SJSA1 (cell line): ENCODE results near the gene POMP. TPM values are rescaled to one million over a fixed set of nuclear protein-coding genes. Genes with fewer than 3 reads are reported as not detected.
A peak's percentile ranks its signal among the peaks of the same experiment; 100 is the strongest.

Source experiments
- DNase-seq, 2 experiments: peaks; one replicate each; pipeline ENCODE4 v3.0.0-alpha.2; 2015 to 2020; ENCODE audit warnings: low spot score in 2 of 2, low read depth in 1 of 2
- H3K27ac ChIP-seq: fragments of 250-450 bp; sonication (Bioruptor Pico); 2 replicates; pipeline ENCODE4 v1.5.1; 2020; ENCODE audit warnings: mild to moderate bottlenecking, moderate library complexity
- H3K27me3 ChIP-seq: fragments of 250-450 bp; sonication (Bioruptor Pico); replicated peaks from 2 replicates; pipeline ENCODE4 v1.5.1; 2020; ENCODE audit warnings: mild to moderate bottlenecking, moderate library complexity
- H3K36me3 ChIP-seq: fragments of 250-450 bp; sonication (Bioruptor Pico); 2 replicates; pipeline ENCODE4 v1.5.1; 2020; ENCODE audit warnings: mild to moderate bottlenecking
- H3K4me1 ChIP-seq: fragments of 250-450 bp; sonication (Bioruptor Pico); replicated peaks from 2 replicates; pipeline ENCODE4 v1.6.1; 2021; ENCODE audit warnings: mild to moderate bottlenecking
- H3K4me3 ChIP-seq: fragments of 250-450 bp; sonication (Bioruptor Pico); 2 replicates; pipeline ENCODE4 v1.5.1; 2020; ENCODE audit warnings: mild to moderate bottlenecking
- H3K9me3 ChIP-seq: fragments of 250-450 bp; sonication (Bioruptor Pico); replicated peaks from 2 replicates; pipeline ENCODE4 v1.5.1; 2020; ENCODE audit warnings: mild to moderate bottlenecking
- total RNA-seq: library from RNA; depleted of rRNA; stranded (reverse); fragments of >200 nt; shearing (Covaris generic); gene quantifications from 2 replicates; pipeline ENCODE4 v1.2.3, GENCODE V29; 2014; rRNA removed

Gene POMP
- total RNA-seq: 149 and 169 TPM in 2 replicates

DNA sequence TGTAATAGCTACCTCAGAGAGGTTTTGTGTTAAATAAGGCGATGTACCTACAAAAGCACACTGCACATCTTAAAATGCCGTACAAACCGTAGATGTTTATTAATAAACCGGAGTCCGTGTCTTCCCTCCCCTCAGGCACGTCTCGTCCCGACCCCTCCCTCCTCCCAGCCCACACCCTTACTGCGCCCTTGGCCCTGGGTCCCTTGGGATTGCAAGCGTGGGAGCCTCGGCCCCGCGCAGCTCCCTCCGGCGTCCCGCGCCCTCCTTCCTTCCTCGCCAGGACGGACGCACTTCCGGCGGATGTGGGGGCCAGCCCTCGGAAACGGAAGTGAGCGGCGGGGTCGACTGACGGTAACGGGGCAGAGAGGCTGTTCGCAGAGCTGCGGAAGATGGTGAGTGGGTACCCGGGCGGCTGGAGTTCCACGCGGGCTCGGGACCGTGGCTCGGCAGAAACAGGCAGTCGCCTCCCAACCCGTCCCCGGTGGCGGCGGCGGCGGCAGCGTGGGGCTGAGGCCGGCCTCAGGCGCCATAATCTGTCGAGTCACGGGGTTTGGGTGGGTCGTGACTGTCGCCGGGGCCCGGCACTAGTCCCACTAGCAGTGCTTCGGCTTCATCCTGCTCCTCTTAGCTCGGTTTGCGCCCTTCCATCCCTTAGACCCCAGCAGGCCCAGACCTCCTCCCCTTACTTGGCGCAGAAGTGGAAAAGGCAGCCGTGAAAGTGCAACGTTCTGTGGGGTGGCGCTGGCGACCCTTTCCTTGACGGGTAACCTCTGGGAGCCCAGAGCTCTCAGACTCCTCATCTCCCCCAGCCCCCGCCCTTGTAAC is at the start of gene POMP:
Gene POMP (plus strand): TSS at position 335 of the 825 bp plus-strand sequence. CDS start 55 bp downstream, at position 390.
- peak; percentile 88 to 91 for DNase-seq
- peak within 1 kb of the TSS; percentile 96 for H3K27ac ChIP-seq
- H3K36me3 ChIP-seq: peaks cover 50% of the 10 kb centered on the region
- H3K4me1 ChIP-seq: peaks cover 21% of the 10 kb centered on the region
- peak within 1 kb of the TSS; percentile 91 for H3K4me3 ChIP-seq
- no peaks in the 10 kb centered on the region for H3K9me3 ChIP-seq
- H3K27me3 ChIP-seq: no peaks in the 10 kb centered on the region

- H3K4me1 ChIP-seq: peaks cover 61% of the 10 kb centered on the region
- H3K36me3 ChIP-seq: no peaks in the 10 kb centered on the region
- H3K4me3 ChIP-seq: no peak overlapping the region
- peak overlapping the region; percentile 91 for H3K27ac ChIP-seq
- no peaks in the 10 kb centered on the region for H3K9me3 ChIP-seq
- H3K27me3 ChIP-seq: no peaks in the 10 kb centered on the region
- DNase-seq: no peak
These were observed 49.5 kb upstream of the POMP start for GRCh38 chr13:28609381-28609780.

GRCh38 chr13:28609926-28610325 is 49.0 kb upstream of the POMP start:
- no peaks in the 10 kb centered on the region for H3K9me3 ChIP-seq
- peak overlapping the region; percentile 91 for H3K27ac ChIP-seq
- no peaks in the 10 kb centered on the region for H3K27me3 ChIP-seq
- peaks cover 61% of the 10 kb centered on the region for H3K4me1 ChIP-seq
- no peaks in the 10 kb centered on the region for H3K36me3 ChIP-seq
- no peak overlapping the region for H3K4me3 ChIP-seq
- peak; percentile 60 to 83 for DNase-seq

DNA sequence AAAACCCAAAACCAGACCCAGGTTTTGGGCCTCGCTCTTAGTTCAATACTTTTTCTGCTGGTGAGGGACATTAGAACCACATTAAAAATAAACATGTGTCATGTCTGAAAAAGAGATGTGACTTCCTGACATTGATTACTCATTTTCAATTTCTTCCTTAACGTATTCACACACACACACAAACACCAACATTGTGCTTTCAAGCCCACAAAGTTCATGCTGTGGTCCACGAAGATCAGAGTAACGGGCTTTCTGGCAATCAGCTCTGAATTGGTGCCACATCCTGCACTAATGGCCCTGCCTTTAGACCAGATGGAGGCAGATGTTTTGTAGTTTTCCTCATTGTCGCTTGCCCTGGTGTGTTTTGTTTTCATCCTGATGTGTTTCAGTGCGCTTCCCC is 47.9 kb upstream of the POMP start:
- Histone ChIP-seq H3K27me3 (no peaks in the 10 kb centered on the region), H3K27ac (peak overlapping the region; percentile 91), H3K4me3 (no peak overlapping the region), H3K4me1 (peaks cover 59% of the 10 kb centered on the region), H3K36me3 (no peaks in the 10 kb centered on the region), H3K9me3 (no peaks in the 10 kb centered on the region)
- DNase-seq: no peak

DNA sequence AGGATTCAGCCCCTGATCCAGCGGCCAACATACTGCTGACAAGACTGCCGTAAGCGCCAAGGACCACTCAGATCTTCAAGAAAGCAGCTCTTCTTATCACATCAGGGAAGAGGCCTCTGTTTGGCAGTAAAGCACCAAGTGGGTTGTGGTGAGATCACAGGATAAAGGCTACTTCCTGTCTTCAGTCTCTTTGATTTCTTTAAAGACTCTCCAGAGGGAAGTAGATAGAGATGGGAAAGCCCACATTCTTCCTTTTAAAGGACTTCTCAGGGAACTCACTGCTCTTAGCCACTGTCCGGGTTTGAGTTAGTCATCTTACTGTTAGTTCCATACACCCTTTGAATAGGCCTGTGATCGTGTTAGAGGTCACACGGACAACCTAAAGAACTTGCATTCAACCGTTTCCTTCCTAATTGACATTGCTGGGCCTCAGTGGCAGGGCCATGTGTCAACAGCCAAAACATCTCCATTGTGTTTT is 47.2 kb upstream of the POMP start:
- H3K4me1 ChIP-seq: peaks cover 52% of the 10 kb centered on the region
- H3K27ac ChIP-seq: peak overlapping the region; percentile 34; the same call in 1 of the 2 replicates
- no peak overlapping the region for H3K4me3 ChIP-seq
- H3K27me3 ChIP-seq: no peaks in the 10 kb centered on the region
- H3K9me3 ChIP-seq: no peaks in the 10 kb centered on the region
- DNase-seq: peak in 1 of 2 experiments; percentile 12
- H3K36me3 ChIP-seq: no peaks in the 10 kb centered on the region

DNA sequence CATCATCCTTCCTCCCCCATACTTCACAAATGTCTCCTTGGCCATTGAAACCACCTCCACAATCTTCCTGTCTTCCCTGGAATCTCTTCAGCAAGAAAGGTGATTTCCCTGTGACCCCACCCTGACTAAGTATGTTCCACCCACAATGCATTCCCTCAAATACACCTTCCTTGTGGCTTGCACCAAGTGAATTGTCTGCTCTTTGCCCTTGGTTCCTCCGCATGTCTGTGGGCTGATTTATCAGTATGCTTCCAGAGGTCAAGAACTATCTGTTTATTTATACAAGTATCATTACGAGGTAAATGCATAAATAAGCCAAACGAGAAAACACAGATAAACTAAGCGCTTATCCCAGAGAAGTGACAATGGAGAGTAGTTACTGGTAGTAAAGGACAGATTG is 45.4 kb upstream of the POMP start:
- Histone ChIP-seq H3K4me3 (no peak overlapping the region), H3K27me3 (no peaks in the 10 kb centered on the region), H3K36me3 (no peaks in the 10 kb centered on the region), H3K4me1 (peaks cover 46% of the 10 kb centered on the region), H3K27ac (no peak overlapping the region), H3K9me3 (no peaks in the 10 kb centered on the region)
- DNase-seq: peak in 1 of 2 experiments; percentile 31

GRCh38 chr13:28615916-28616446 is 42.9 kb upstream of the POMP start:
- H3K4me3 ChIP-seq: no peak overlapping the region

GRCh38 chr13:28618230-28618994 is 40.5 kb upstream of the POMP start:
- Histone ChIP-seq H3K27me3 (no peaks in the 10 kb centered on the region), H3K4me1 (peaks cover 8% of the 10 kb centered on the region), H3K4me3 (no peak overlapping the region), H3K36me3 (no peaks in the 10 kb centered on the region), H3K9me3 (no peaks in the 10 kb centered on the region), H3K27ac (no peak overlapping the region)
- no peak for DNase-seq

More at GRCh38 chr13:28615916-28616446, 42.9 kb upstream of the POMP start:
- Histone ChIP-seq H3K27ac (no peak overlapping the region), H3K4me1 (peaks cover 25% of the 10 kb centered on the region), H3K27me3 (no peaks in the 10 kb centered on the region), H3K36me3 (no peaks in the 10 kb centered on the region), H3K9me3 (no peaks in the 10 kb centered on the region)
- no peak for DNase-seq

DNA sequence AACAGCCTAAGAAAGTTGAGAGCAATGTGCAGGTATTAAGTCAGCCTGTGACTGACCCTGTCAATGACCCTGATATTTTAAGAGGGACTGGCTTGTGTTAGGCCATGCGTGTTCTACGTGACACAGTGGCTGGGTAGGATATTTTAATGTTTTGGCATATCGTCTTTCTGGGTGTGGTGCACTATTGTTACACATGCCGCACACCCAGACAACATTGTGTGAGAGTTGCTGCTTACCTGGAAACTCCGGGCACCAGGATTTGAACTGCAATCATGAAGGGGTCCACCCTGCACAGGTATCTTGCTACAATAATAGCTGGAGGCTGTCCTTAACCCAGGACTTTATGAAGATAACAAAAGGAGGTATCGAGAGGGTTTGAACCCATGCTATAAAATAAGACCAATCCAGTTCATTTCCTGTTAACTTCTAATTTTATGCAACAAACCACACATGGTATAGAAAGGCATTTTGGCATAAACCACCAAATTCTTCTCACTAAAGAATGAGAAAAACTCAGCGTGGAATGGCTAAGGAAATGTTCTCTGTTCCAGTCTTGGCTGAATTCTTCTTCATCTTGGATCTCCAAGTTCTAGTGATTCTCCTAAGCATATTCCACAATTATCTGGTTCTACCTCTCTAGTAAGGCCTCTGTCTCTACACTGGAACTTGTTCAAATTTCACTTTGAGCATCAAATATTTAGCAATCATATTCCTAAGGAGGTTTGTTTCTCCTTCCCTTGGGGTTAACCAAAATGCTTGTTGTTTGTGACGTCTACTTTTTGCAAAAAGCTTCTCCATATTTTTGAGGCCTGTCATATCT is 38.7 kb upstream of the POMP start:
- no peak overlapping the region for H3K4me3 ChIP-seq
- H3K4me1 ChIP-seq: no peaks in the 10 kb centered on the region; the same call in 1 of the 2 replicates
- H3K36me3 ChIP-seq: no peaks in the 10 kb centered on the region
- no peaks in the 10 kb centered on the region for H3K27me3 ChIP-seq
- H3K27ac ChIP-seq: no peak overlapping the region
- no peaks in the 10 kb centered on the region for H3K9me3 ChIP-seq
- DNase-seq: no peak

GRCh38 chr13:28621449-28621848 is 37.5 kb upstream of the POMP start:
- Histone ChIP-seq H3K36me3 (no peaks in the 10 kb centered on the region), H3K27me3 (no peaks in the 10 kb centered on the region)
- DNase-seq: no peak

DNA sequence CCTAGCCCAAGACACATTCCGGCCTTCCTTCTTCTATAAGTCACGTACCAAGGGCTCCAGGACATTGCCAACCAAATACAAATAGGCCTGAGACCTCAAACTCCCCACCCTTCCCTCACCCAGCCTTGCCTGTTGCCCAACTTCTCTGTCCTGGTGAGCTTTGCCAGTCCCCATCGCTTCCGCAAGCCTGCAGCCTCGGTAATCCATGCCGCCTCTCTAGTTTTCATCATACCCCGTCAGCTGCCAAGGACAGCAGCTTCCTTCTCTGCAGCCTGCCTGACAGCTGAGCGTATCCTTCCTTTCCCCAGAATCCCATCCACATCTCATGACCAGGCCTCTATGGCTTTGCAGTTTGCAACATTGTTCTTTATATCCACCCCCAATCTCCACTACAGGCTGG is 36.6 kb upstream of the POMP start:
- H3K4me3 ChIP-seq: no peak overlapping the region
- no peaks in the 10 kb centered on the region; the same call in 1 of the 2 replicates for H3K4me1 ChIP-seq
- no peaks in the 10 kb centered on the region for H3K27me3 ChIP-seq
- no peaks in the 10 kb centered on the region for H3K9me3 ChIP-seq
- H3K27ac ChIP-seq: no peak overlapping the region
- H3K36me3 ChIP-seq: no peaks in the 10 kb centered on the region
- no peak for DNase-seq

More at GRCh38 chr13:28621449-28621848, 37.5 kb upstream of the POMP start:
- Histone ChIP-seq H3K4me1 (no peaks in the 10 kb centered on the region; the same call in 1 of the 2 replicates), H3K9me3 (no peaks in the 10 kb centered on the region), H3K4me3 (no peak overlapping the region), H3K27ac (no peak overlapping the region)

- H3K36me3 ChIP-seq: no peaks in the 10 kb centered on the region
- no peak for DNase-seq
- H3K9me3 ChIP-seq: no peaks in the 10 kb centered on the region
- no peak overlapping the region for H3K4me3 ChIP-seq
- no peaks in the 10 kb centered on the region; the same call in 1 of the 2 replicates for H3K4me1 ChIP-seq
- H3K27me3 ChIP-seq: no peaks in the 10 kb centered on the region
- H3K27ac ChIP-seq: no peak overlapping the region
These were observed 34.9 kb upstream of the POMP start for GRCh38 chr13:28623782-28624706.
